ENCODE measurements around the gene ITGA11.

The ITGA11 gene

GRCh38 chr15:68259883-68260282 is 172.1 kb downstream of the ITGA11 start:
- DNase-seq = no peak

- DNase-seq = no peak
These were observed 173.3 kb downstream of the ITGA11 start for GRCh38 chr15:68258692-68259091.

GRCh38 chr15:68256675-68257450 is 175.1 kb downstream of the ITGA11 start:
- DNase-seq = no peak

GRCh38 chr15:68252925-68253534 is 178.9 kb downstream of the ITGA11 start:
- peak; percentile 85 for DNase-seq

- DNase-seq = no peak
These were observed 182.8 kb downstream of the ITGA11 start for GRCh38 chr15:68249058-68249713.
